Pancreas (tissue), 10 donors: ENCODE results near the gene ARL2. TPM values are rescaled to one million over a fixed set of nuclear protein-coding genes. Genes with fewer than 3 reads are reported as not detected.
"Not testable (repeated sequence)": the region's sequence is repeated elsewhere in the genome, so short reads cannot be mapped to it uniquely, and the experiment has no call there.

Experiments
- ATAC-seq, 4 donors: fragments of 200-7000 bp; cut with Tn5 transposase; one replicate each; pipeline versions ENCODE4 v1.8.0 to v1.9.1; 2020; ENCODE audit warnings: mild to moderate bottlenecking in 4 of 4, moderate library complexity in 4 of 4
- DNase-seq, 6 donors: peaks; one replicate each; pipeline ENCODE4 v3.0.0-alpha.2; 2020
- FAIRE-seq: peaks from 2 replicates; lab custom pipeline; 2012; peaks lifted over from hg19 to GRCh38; lab: Jason Lieb, UNC
- H3K27ac ChIP-seq, 4 donors: fragments of 200-600 bp; sonication (generic); 1 replicate in 3 of 4; 2 replicates in 1 of 4; pipeline versions ENCODE4 v1.5.0 to v1.8.0; 2020
- H3K27me3 ChIP-seq, 4 donors: fragments of 200-600 bp; one replicate each; pipeline ENCODE4 v1.8.0; 2021
- H3K36me3 ChIP-seq, 3 donors: fragments of 200-600 bp; sonication (generic) in 1 of 3; one replicate each; pipeline versions ENCODE4 v1.5.0 to v1.8.0; 2020 to 2021
- H3K4me1 ChIP-seq, 3 donors: fragments of 200-600 bp; one replicate each; pipeline ENCODE4 v1.8.0; 2021
- H3K4me3 ChIP-seq, 4 donors: fragments of 200-600 bp; sonication (generic) in 2 of 4; one replicate each; pipeline versions ENCODE4 v1.5.0 to v1.8.0; 2020 to 2021
- H3K9me3 ChIP-seq, 4 donors: fragments of 200-600 bp; one replicate each; pipeline ENCODE4 v1.8.0; 2021
- WGBS, 2 donors: extraction: QIAGEN DNeasy Blood & Tissue Kit; methylation state at CpG; one replicate each; pipeline ENCODE4 v1.1.7; 2013; 5-methylcytosine and 5-hydroxymethylcytosine counted together
- intact Hi-C, 3 donors: fragments of 100-400 bp; cut with DNase I; formaldehyde crosslinking; loops; one replicate each; pipeline versions ENCODE4 v1.11.1 to v1.14.2; 2022
- polyA plus RNA-seq, 2 donors: library from polyadenylated mRNA; stranded (reverse); fragments of 200-250 nt; gene quantifications; one replicate each; pipeline ENCODE4 v1.2.3, GENCODE V29; 2013
- total RNA-seq, 6 donors: library from RNA; stranded (reverse); fragmentation: NEBNext Ultra II Directional in 4 of 6; extraction: Animal tissue kit (Norgen Biotek cat#: 25700) in 4 of 6; gene quantifications; one replicate each; pipeline versions ENCODE4 v1.2.1 to v1.2.4, GENCODE V29; 2021 to 2023
- TF ChIP-seq, protein P1 (sequence below), 4 donors: fragments of 200-600 bp; sonication (generic) in 3 of 4; IDR thresholded peaks; one replicate each; pipeline versions ENCODE4 v1.5.0 to v1.8.0; 2021; ENCODE audit warnings: antibody characterized with exemption in 4 of 4
- donor health status: healthy with polysubstance abuse.
- donor health status: DM: no; HTN: no; CAD: no; lungs with moderate emphysema.
- donor health status: DM: no; HTN: no; CAD: no.
- donor health status: control.
- donor health status: control.
- donor health status: Bipolar disorder and iron deficiency.
- donor health status: DM: yes; HTN: yes; CAD: no.
- donor health status: DM: no; HTN: no; CAD: no.
- donor health status: DM: no; HTN: no; CAD: no.
- donor health status: DM: yes; HTN: yes; CAD: no.

Gene ARL2
- total and polyA plus RNA-seq, 8 donors = 27.8 to 79.1 (median 36.1) TPM

GRCh38 chr11:65002706-65003105 lies 11.3 kb upstream of the ARL2 start:
- FAIRE-seq (no peak), ATAC-seq (no peak), DNase-seq (no peak)
- Histone ChIP-seq H3K27ac (no peak overlapping the region), H3K36me3 (no peaks in the 10 kb centered on the region), H3K4me1 (peaks cover 12 to 15% (median 15%) of the 10 kb centered on the region in 3 donors), H3K4me3 (no peak overlapping the region), H3K27me3 (no peaks in the 10 kb centered on the region), H3K9me3 (no peaks in the 10 kb centered on the region)
- intact Hi-C loops = no loop called here
- TF ChIP-seq, protein P1, sequence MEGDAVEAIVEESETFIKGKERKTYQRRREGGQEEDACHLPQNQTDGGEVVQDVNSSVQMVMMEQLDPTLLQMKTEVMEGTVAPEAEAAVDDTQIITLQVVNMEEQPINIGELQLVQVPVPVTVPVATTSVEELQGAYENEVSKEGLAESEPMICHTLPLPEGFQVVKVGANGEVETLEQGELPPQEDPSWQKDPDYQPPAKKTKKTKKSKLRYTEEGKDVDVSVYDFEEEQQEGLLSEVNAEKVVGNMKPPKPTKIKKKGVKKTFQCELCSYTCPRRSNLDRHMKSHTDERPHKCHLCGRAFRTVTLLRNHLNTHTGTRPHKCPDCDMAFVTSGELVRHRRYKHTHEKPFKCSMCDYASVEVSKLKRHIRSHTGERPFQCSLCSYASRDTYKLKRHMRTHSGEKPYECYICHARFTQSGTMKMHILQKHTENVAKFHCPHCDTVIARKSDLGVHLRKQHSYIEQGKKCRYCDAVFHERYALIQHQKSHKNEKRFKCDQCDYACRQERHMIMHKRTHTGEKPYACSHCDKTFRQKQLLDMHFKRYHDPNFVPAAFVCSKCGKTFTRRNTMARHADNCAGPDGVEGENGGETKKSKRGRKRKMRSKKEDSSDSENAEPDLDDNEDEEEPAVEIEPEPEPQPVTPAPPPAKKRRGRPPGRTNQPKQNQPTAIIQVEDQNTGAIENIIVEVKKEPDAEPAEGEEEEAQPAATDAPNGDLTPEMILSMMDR (IDR thresholded peaks at IDR 0.05) = no peak
- 79 to 85% methylated on average over 5 of the region's 5 CpGs for WGBS, 2 donors

DNA sequence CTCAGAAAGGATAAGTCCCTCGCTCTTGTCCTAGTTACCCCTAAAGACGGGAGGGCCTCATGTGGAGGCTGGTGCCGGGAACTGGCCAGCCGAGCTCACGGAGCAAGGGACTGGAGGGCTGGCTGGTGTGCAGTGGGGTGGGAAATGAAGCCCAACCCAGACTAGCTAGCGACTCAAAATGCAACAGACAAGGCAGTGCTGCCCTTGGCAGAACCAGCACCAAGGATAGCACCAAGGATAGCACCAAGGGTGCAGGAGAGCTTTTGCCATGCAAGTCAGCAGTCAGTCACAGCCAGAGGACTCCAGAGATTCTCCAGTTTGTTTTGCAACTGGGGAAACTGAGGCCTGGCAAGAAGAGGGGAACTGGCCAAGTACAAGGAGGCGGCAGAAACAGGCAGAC lies 10.7 kb upstream of the ARL2 start:
- FAIRE-seq = no peak
- intact Hi-C loops = no loop called here
- 88 to 89% methylated on average over 7 of the region's 7 CpGs for WGBS, 2 donors
- no peak for DNase-seq
- no peaks in the 10 kb centered on the region for H3K27me3 ChIP-seq
- H3K27ac ChIP-seq = no peak overlapping the region
- no peak for ATAC-seq
- no peaks in the 10 kb centered on the region for H3K9me3 ChIP-seq
- TF ChIP-seq, protein P1 (IDR thresholded peaks at IDR 0.05) = no peak
- H3K4me3 ChIP-seq = no peak overlapping the region
- no peaks in the 10 kb centered on the region for H3K36me3 ChIP-seq
- peaks cover 9 to 12% (median 12%) of the 10 kb centered on the region in 3 donors for H3K4me1 ChIP-seq

DNA sequence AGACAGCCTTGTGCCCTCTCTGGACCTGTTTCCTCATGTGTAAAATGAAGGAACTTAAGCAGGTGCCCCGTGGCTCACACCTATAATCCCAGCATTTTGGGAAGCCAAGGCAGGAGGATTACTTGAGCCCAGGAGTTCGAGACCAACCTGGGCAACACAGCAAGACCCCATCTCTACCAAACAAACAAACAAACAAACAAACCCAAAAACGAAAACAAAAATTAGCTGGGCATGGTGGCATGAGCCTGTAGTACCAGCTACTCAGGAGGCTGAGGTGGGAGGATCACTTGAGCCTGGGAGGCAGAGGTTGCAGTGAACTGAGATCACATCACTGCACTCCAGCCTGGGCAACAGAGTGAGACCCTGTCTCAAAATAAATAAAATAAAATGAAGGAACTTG lies 10.0 kb upstream of the ARL2 start:
- H3K36me3 ChIP-seq, intact Hi-C loops, DNase-seq, FAIRE-seq, H3K27ac ChIP-seq, H3K9me3 ChIP-seq, H3K27me3 ChIP-seq, H3K4me3 ChIP-seq, ATAC-seq, H3K4me1 ChIP-seq: not testable (repeated sequence)
- 64 to 75% methylated on average over 3 of the region's 3 CpGs for WGBS, 2 donors

GRCh38 chr11:65008016-65008415 lies 5.9 kb upstream of the ARL2 start:
- Histone ChIP-seq H3K36me3 (no peaks in the 10 kb centered on the region), H3K27me3 (no peaks in the 10 kb centered on the region), H3K9me3 (no peaks in the 10 kb centered on the region), H3K27ac (no peak overlapping the region), H3K4me3 (no peak overlapping the region), H3K4me1 (peaks cover 0 to 2% (median 0%) of the 10 kb centered on the region in 3 donors)
- FAIRE-seq = no peak
- no peak for ATAC-seq
- DNase-seq = no peak
- TF ChIP-seq, protein P1 (IDR thresholded peaks at IDR 0.05) = no peak
- WGBS, 2 donors = 70 to 81% methylated on average over 7 of the region's 7 CpGs
- intact Hi-C loops = no loop called here

GRCh38 chr11:65008873-65009272 lies 5.1 kb upstream of the ARL2 start:
- TF ChIP-seq, protein P1 (IDR thresholded peaks at IDR 0.05) = no peak

More at GRCh38 chr11:65008873-65009272, 5.1 kb upstream of the ARL2 start:
- FAIRE-seq = no peak
- no peak overlapping the region for H3K4me3 ChIP-seq
- no peak overlapping the region for H3K27ac ChIP-seq
- no peaks in the 10 kb centered on the region for H3K9me3 ChIP-seq
- ATAC-seq = no peak
- 84 to 97% methylated on average over 2 of the region's 2 CpGs for WGBS, 2 donors
- H3K36me3 ChIP-seq = no peaks in the 10 kb centered on the region
- no peaks in the 10 kb centered on the region for H3K27me3 ChIP-seq
- H3K4me1 ChIP-seq = peaks cover 0 to 5% (median 0%) of the 10 kb centered on the region in 3 donors
- intact Hi-C loops = no loop called here
- no peak for DNase-seq
